HUES6 (cell line): Measurements from ENCODE around the gene CATSPERE.

Source experiments
- H3K27ac ChIP-seq: 2 replicates; pipeline ENCODE4 v1.7.0; 2013; ENCODE audit warnings: low read depth, mild to moderate bottlenecking, low read length, inconsistent platforms
- H3K27me3 ChIP-seq: 2 replicates; pipeline ENCODE4 v1.6.1; 2013; ENCODE audit warnings: low read length; ENCODE audit not compliant: control insufficient read depth, insufficient read depth
- H3K36me3 ChIP-seq: 2 replicates; pipeline ENCODE4 v1.6.1; 2013; ENCODE audit warnings: low read length; ENCODE audit not compliant: control insufficient read depth, insufficient read depth
- H3K4me1 ChIP-seq: 2 replicates; pipeline ENCODE4 v1.6.1; 2013; ENCODE audit warnings: low read length; ENCODE audit not compliant: control insufficient read depth, insufficient read depth
- H3K4me3 ChIP-seq: 2 replicates; pipeline ENCODE4 v1.5.1; 2013; ENCODE audit warnings: low read depth, low read length
- H3K9ac ChIP-seq: one replicate; pipeline ENCODE4 v1.6.1; 2013; ENCODE audit warnings: mild to moderate bottlenecking, low read length
- H3K9me3 ChIP-seq: 2 replicates; pipeline ENCODE4 v1.6.1; 2013; ENCODE audit warnings: low read depth, low read length; ENCODE audit not compliant: control insufficient read depth, insufficient read depth

CATSPERE gene

DNA sequence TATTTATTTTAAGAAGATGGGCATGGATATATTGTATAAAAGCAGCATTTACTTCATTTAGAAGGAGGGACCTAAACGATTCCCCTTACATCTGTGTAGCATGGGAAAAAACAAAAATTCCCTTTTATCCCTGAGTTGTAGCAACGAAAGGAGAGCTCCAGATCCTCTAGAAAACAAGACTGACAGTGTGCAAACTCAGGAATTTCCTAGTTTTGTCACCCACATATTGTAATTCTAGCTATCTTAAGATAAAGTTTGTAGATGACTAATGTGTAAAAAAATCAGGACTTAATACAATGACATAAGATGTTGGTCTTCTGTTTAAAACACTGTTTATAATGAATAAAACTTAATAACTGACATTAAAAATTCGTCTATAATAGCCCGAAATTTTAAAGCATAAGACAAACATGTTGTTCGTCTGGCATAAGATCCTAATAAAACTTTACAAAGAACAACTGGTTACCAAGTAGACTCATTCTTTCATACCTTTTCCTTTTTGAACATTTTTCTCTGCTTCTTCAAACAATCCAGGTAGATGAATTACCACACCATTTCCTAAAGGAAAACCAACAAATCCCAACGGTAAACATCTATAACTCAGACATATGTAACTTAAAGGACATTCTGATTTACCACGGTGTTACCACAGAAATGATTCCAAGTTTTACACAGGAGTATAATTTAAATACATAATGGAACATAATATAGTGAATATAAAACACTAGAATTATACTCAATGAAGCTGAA, 24.6 kb upstream of the CATSPERE start:
- Histone ChIP-seq H3K27ac (no peak overlapping the region), H3K9ac (no peak overlapping the region), H3K4me1 (peaks cover 18% of the 10 kb centered on the region), H3K27me3 (no peaks in the 10 kb centered on the region), H3K9me3 (no peaks in the 10 kb centered on the region), H3K36me3 (peaks cover 42% of the 10 kb centered on the region), H3K4me3 (no peak overlapping the region)

DNA sequence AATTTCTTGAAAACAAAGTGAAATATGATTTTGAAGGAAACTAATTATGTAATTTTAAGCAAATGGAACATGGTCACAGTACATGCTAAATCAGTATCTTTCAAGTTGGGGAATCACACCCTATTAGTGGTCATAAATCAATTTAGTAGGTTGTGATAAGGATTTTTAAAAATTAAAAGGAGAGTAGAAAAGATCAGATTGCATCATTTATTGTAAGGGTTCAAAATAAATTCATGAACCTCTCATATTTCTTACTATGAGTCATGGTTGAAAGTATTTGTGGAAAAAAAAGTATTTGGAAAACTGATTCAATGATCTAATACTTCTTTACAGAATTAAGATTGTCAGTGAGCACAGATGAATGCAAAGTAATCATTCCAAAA, 24.0 kb upstream of the CATSPERE start:
- Histone ChIP-seq H3K9ac (no peak overlapping the region), H3K27me3 (no peaks in the 10 kb centered on the region), H3K27ac (no peak overlapping the region), H3K36me3 (peaks cover 37% of the 10 kb centered on the region), H3K9me3 (no peaks in the 10 kb centered on the region), H3K4me3 (no peak overlapping the region), H3K4me1 (peaks cover 18% of the 10 kb centered on the region)

DNA sequence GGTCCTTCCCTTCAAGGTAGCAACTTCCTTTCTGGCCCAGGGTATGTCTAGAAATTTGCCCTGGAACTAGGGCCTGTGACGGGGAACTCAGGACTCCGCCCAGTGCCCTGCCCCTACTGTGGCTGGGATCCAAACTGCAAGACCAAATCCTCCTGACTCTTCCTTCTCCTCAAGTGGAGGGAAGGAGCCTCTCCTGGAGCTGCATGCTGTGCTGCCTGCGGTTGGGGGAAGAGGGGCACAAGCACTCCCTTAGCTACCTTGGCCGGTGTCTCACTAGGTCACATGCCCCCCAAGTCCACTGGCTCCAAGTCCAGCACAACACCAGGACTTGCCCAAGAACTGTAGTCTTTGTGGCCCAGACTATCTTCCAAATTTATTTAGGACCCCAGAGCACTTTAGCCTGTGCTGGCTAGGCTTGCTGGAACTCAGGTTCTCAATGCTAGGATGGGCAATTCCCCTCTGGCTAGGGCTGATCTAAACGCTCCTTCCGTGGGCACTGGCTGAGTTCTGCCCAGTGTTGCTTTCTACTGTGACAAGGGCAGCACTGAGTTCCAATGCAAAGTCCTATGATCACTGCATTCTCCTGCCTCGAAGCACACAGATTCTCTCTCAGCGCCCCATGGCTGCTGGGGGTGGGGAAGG, 21.6 kb upstream of the CATSPERE start:
- H3K9ac ChIP-seq: no peak overlapping the region
- H3K27me3 ChIP-seq: no peaks in the 10 kb centered on the region
- H3K36me3 ChIP-seq: peaks cover 27% of the 10 kb centered on the region

DNA sequence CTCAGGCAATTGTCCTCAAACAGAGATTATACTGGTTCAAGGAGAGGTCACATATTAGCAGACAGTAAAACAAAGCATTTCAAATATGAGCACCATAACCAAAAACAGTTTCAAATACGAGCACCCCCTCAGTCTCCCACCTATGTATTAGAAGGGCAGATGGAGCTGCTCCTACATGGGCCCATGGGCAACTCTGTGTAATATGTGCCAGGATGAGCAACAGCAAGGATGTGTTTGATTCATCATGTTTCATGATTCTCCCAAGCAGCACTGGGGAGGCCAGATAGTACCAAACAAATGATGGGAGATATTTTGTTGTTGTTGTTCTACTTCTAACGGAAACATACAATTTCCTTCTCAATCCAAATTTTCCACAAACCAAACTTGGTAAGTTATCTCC, 18.2 kb upstream of the CATSPERE start:
- Histone ChIP-seq H3K4me1 (peaks cover 42% of the 10 kb centered on the region), H3K27ac (no peak overlapping the region), H3K36me3 (0 out of 2 replicates have a peak, but pooled peaks cover 3% of the 10 kb centered on the region)

More for the DNA sequence above, 21.6 kb upstream of the CATSPERE start:
- H3K4me3 ChIP-seq: no peak overlapping the region
- no peaks in the 10 kb centered on the region for H3K9me3 ChIP-seq
- peaks cover 18% of the 10 kb centered on the region for H3K4me1 ChIP-seq
- H3K27ac ChIP-seq: no peak overlapping the region

DNA sequence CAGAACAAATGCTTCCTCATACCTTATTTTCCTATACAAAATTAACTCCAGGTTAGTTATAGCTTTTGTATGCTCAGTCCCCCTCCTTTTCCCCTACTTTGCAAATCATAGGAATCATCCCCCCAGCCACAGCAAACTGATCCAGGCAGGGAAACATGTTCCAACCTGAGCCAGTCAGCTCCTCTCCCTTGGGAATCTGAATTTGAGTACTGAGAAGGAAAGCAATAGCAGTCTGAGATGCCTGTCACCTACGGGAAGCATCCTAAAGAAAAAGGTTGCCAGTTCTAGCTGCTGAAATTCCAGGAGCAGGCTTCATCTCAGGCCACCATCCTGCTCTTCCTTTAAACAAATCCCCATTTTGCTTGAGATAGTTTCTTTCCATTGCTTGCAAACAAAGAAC, 16.2 kb upstream of the CATSPERE start:
- no peak overlapping the region for H3K27ac ChIP-seq
- no peaks in the 10 kb centered on the region for H3K9me3 ChIP-seq
- no peak overlapping the region for H3K4me3 ChIP-seq
- no peak overlapping the region for H3K9ac ChIP-seq
- H3K27me3 ChIP-seq: no peaks in the 10 kb centered on the region
- peaks cover 50% of the 10 kb centered on the region for H3K4me1 ChIP-seq
- peaks cover 7% of the 10 kb centered on the region; the same call in 1 of the 2 replicates for H3K36me3 ChIP-seq

More for the DNA sequence above, 18.2 kb upstream of the CATSPERE start:
- H3K9me3 ChIP-seq: no peaks in the 10 kb centered on the region
- H3K9ac ChIP-seq: no peak overlapping the region
- no peak overlapping the region for H3K4me3 ChIP-seq
- H3K27me3 ChIP-seq: no peaks in the 10 kb centered on the region

DNA sequence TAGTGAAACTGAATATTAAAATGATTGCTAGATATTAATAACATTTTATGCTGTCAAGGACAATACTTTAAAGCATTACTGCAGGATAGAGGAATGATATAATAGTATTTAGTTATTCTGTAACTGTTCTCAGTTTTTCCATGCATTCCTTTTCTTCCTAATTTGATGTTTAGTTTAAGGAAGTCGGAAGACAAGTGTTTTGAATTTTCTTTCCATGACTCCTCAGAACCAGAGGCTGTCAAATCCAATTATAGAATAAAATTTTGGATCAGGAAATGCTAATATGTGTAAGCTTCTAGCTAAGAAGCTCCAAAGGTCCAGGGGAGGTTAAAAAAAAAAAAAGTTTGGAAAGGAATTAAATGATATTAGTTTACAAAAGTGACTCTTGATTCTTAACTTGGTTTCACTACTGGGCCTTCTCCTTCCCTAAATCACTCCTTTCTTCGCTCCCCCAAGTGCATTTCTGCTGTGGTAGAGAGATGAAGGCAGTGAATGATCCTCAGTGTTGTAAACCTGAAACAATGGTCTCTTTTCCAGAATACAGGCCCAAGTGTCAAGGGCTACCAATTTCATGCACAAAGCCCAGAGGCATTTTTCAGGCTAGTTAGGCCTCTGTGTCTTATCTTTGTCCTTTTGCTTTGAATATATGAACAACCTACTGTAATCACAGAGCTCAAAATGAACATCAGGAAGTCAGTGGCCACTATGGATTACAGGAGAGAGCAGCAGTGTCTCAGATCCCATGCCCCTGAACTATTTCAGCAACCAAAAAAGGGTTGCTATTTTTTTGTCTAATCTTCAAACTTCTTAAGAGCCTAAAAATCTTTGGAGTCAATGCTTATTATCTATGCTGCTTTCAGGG, 15.5 kb upstream of the CATSPERE start:
- no peak overlapping the region for H3K4me3 ChIP-seq
- peaks cover 50% of the 10 kb centered on the region for H3K4me1 ChIP-seq
- no peaks in the 10 kb centered on the region for H3K27me3 ChIP-seq
- no peak overlapping the region for H3K9ac ChIP-seq
- H3K36me3 ChIP-seq: peaks cover 10% of the 10 kb centered on the region; the same call in 1 of the 2 replicates
- H3K9me3 ChIP-seq: no peaks in the 10 kb centered on the region
- no peak overlapping the region for H3K27ac ChIP-seq

DNA sequence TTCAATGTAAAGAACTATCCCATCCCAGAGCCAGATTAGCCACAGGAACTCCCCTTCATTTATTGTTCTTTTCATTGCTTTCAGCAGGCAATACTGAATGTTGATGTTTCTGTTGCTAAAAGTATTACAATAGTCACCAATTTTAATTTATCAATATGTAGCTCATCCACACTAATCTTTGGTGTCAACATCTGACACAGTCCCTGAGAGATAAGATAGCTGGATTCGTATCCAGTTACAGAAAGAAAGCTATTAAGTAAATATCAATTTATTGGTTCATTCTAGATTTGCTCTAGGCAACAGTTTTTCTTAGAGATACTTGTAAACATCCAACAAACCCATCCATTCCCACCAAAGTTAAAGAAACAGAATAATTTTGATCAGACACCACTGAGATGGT, 14.0 kb upstream of the CATSPERE start:
- no peaks in the 10 kb centered on the region for H3K27me3 ChIP-seq
- H3K9me3 ChIP-seq: no peaks in the 10 kb centered on the region
- H3K4me3 ChIP-seq: no peak overlapping the region
- H3K9ac ChIP-seq: no peak overlapping the region
- H3K36me3 ChIP-seq: peaks cover 10% of the 10 kb centered on the region; the same call in 1 of the 2 replicates
- no peak overlapping the region; the same call in 1 of the 2 replicates for H3K27ac ChIP-seq
- peaks cover 49% of the 10 kb centered on the region for H3K4me1 ChIP-seq

DNA sequence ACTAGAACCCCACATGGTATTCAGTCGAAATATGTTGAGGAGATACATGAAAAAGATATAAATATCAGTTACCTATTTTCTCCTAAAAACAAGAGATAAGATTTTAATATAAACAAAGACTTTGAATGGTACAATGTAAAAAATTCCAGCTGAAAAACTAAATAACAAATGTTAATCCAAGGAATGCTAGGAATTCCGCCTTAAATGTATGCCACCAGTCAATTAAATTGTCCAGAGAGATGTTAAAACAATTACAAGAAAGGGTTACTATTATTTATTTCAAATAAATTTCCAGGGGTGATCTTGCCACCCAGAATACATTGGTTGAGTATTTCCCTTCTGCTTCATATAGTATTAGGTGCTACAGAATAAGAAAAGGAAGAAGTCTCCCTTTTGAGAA, 13.5 kb upstream of the CATSPERE start:
- no peaks in the 10 kb centered on the region for H3K27me3 ChIP-seq
- peaks cover 49% of the 10 kb centered on the region for H3K4me1 ChIP-seq
- H3K36me3 ChIP-seq: peaks cover 10% of the 10 kb centered on the region; the same call in 1 of the 2 replicates
- no peaks in the 10 kb centered on the region for H3K9me3 ChIP-seq
- H3K27ac ChIP-seq: no peak overlapping the region
- no peak overlapping the region for H3K4me3 ChIP-seq
- H3K9ac ChIP-seq: no peak overlapping the region

DNA sequence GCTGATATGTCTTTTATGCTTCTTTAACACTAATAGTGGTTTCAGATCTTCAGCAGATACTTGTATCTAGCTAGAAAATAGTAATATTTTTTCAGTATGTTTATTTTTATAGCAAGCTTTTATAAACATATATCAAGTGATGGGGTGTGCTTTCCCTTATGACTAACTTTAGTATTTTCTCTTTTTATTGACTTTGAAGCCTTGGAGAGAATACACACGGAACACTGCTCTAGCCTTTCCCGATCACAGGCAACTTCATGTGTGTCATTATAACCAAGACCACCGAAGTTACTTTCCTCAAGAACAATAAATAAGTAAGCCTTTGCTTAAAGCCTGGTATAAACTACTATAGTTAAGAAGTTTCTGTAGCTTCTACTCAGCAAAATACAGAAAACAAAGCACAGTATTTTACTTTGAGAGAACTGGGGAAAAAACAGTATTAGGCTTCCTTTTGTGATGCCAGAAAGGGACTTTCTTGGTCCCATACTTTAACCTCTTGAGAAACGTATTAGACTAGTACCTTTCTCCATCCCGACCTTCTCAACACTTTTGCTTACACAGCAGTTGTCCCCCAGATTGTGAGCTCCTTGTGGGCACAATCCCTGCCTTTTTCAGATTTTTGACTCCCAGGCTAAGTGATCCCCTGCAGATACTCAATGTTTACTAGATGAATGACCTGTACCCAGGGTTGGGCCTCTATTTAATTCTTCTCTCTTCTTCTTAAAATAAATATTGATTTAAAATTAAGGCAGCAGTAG, 12.6 kb upstream of the CATSPERE start:
- H3K27me3 ChIP-seq: no peaks in the 10 kb centered on the region
- H3K27ac ChIP-seq: no peak overlapping the region
- H3K36me3 ChIP-seq: peaks cover 7% of the 10 kb centered on the region; the same call in 1 of the 2 replicates
- H3K9ac ChIP-seq: no peak overlapping the region
- no peaks in the 10 kb centered on the region for H3K9me3 ChIP-seq
- H3K4me1 ChIP-seq: peaks cover 49% of the 10 kb centered on the region
- H3K4me3 ChIP-seq: 0 out of 2 replicates have a peak overlapping the region, but pooled peaks have one; percentile 1

DNA sequence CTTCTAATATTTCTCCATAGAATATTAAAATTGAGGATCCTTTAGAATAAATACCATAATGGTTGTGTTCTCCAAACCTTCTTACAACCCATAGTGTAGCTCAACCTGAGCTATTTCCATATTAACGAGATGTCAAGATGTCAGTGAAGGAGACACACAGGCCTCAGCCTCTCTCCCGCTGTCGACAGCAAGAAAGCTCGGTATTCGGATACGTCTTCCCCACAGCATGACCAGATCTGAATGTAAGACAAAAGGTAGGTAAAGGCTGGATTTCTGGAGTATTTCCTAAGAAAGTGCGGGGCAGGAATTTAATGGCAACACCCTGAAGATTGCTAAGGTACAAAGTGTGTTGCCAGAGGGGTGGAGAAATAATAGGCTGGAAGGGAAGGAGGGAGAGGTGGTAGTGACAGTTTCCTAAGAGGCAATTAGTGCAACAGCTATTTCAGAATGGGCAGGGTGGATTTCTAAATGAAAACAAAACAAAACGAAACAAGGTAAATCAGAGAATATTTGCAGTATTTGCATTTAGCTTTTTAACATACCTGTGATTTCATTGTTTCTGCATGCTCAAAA, 11.1 kb upstream of the CATSPERE start:
- Histone ChIP-seq H3K36me3 (peaks cover 7% of the 10 kb centered on the region; the same call in 1 of the 2 replicates), H3K4me3 (peak overlapping the region; percentile 98), H3K27ac (no peak overlapping the region), H3K9ac (no peak overlapping the region), H3K9me3 (no peaks in the 10 kb centered on the region; the same call in 1 of the 2 replicates), H3K4me1 (peaks cover 54% of the 10 kb centered on the region), H3K27me3 (no peaks in the 10 kb centered on the region)
